HG03571 (cell line): ENCODE data around the gene FAM81A.

Experiments used
- ATAC-seq: cut with Tn5 transposase; IDR thresholded peaks from one replicate; pipeline ENCODE4 v1.9.1; 2021; ENCODE audit not compliant: unreplicated experiment

Gene FAM81A

GRCh38 chr15:59539799-59540198 is 101.8 kb downstream of the FAM81A start:
- ATAC-seq = no peak

GRCh38 chr15:59540654-59541053 is 102.7 kb downstream of the FAM81A start:
- no peak for ATAC-seq

- no peak for ATAC-seq
Observed at GRCh38 chr15:59541750-59542149, 103.8 kb downstream of the FAM81A start.

- no peak for ATAC-seq
Observed at GRCh38 chr15:59543721-59544547, 105.9 kb downstream of the FAM81A start.

GRCh38 chr15:59545573-59545972 is 107.6 kb downstream of the FAM81A start:
- no peak for ATAC-seq

- ATAC-seq = no peak
Observed at GRCh38 chr15:59548501-59549226, 110.7 kb downstream of the FAM81A start.

GRCh38 chr15:59549301-59550185 is 111.6 kb downstream of the FAM81A start:
- ATAC-seq = no peak

GRCh38 chr15:59550530-59550929 is 112.5 kb downstream of the FAM81A start:
- ATAC-seq = no peak

- ATAC-seq = no peak
Observed at GRCh38 chr15:59550956-59551355, 113.0 kb downstream of the FAM81A start.

- ATAC-seq = no peak
Observed at GRCh38 chr15:59553879-59554735, 116.1 kb downstream of the FAM81A start.

- no peak for ATAC-seq
Observed at GRCh38 chr15:59555696-59556095, 117.7 kb downstream of the FAM81A start.

GRCh38 chr15:59556380-59556779 is 118.4 kb downstream of the FAM81A start:
- ATAC-seq = no peak

- no peak for ATAC-seq
Observed at GRCh38 chr15:59557581-59557980, 119.6 kb downstream of the FAM81A start.

GRCh38 chr15:59558851-59559250 is 120.9 kb downstream of the FAM81A start:
- ATAC-seq = no peak

GRCh38 chr15:59561547-59561946 is 123.6 kb downstream of the FAM81A start:
- no peak for ATAC-seq

- no peak for ATAC-seq
Observed at GRCh38 chr15:59562448-59563186, 124.6 kb downstream of the FAM81A start.

- ATAC-seq = no peak
Observed at GRCh38 chr15:59565299-59565698, 127.3 kb downstream of the FAM81A start.

GRCh38 chr15:59567324-59567723 is 129.3 kb downstream of the FAM81A start:
- ATAC-seq = no peak

GRCh38 chr15:59569477-59569876 is 131.5 kb downstream of the FAM81A start:
- no peak for ATAC-seq

GRCh38 chr15:59570315-59570714 is 132.3 kb downstream of the FAM81A start:
- ATAC-seq = no peak
